Measurements from ENCODE around the gene TMTC2.

Gene TMTC2

DNA sequence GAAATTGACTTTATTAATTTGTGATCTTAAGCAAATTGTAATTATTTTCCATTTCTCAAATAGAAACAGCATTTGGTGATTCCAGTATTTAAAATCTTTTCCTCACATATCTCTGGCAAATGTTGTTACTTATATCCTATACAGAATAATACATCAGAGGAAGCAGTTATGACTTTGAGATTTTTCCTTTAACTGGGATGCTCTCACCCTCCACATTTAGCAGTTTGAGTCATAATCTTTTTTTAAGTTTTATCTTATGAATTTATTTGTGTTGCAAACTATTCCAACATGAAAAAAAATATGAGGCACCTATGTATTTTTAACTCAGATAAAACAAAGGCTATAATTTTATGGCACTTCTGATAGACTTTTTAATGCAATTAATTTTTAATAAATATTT is 311.8 kb downstream of the TMTC2 start:
- no peak for DNase-seq
- no peaks in the 10 kb centered on the region for H3K4me1 ChIP-seq (ENCODE audit: control insufficient read depth, insufficient read depth, low read depth, low read length)
- no peak overlapping the region for H3K9ac ChIP-seq (ENCODE audit: low read length)
- H2AK5ac ChIP-seq (ENCODE audit: low read length, severe bottlenecking), result no peak overlapping the region
- no peak overlapping the region for H2BK12ac ChIP-seq (ENCODE audit: low read length in 2 of 2)
- no peaks in the 10 kb centered on the region for H3K9me3 ChIP-seq (ENCODE audit: control insufficient read depth, low read length)
- no peak overlapping the region for H2AFZ ChIP-seq (ENCODE audit: low read depth, low read length)
- H3K27ac ChIP-seq (ENCODE audit: low read length, poor library complexity, severe bottlenecking), result no peak overlapping the region
- no peak overlapping the region for H2BK5ac ChIP-seq (ENCODE audit: low read depth, low read length, poor library complexity, severe bottlenecking)
- no peak overlapping the region for H2BK120ac ChIP-seq (ENCODE audit: low read depth, low read length)
- H3K18ac ChIP-seq (ENCODE audit: low read depth in 1 of 2, low read length in 2 of 2), result no peak overlapping the region
- no peak overlapping the region for H4K91ac ChIP-seq (ENCODE audit: low read length)
- no peaks in the 10 kb centered on the region for H3K36me3 ChIP-seq (ENCODE audit: control insufficient read depth in 1 of 2, insufficient read depth in 2 of 2, low read depth in 1 of 2, low read length in 2 of 2)
- H3K14ac ChIP-seq (ENCODE audit: low read length in 2 of 2), result no peak overlapping the region
- H4K8ac ChIP-seq (ENCODE audit: low read length), result no peak overlapping the region
- H3K4me3 ChIP-seq (ENCODE audit: insufficient read depth in 1 of 2, low read depth in 1 of 2, low read length in 2 of 2), result no peak overlapping the region
- H3K79me1 ChIP-seq (replicated peaks; ENCODE audit: low read length, poor library complexity, severe bottlenecking), result no peaks in the 10 kb centered on the region
- H3K4ac ChIP-seq (ENCODE audit: low read depth in 1 of 2, low read length in 2 of 2), result no peak overlapping the region
- no peak overlapping the region for H3K23ac ChIP-seq (ENCODE audit: low read length in 2 of 2)
- no peak overlapping the region for H3K4me2 ChIP-seq (ENCODE audit: low read length, poor library complexity, severe bottlenecking)
- H3K27me3 ChIP-seq (ENCODE audit: control insufficient read depth in 1 of 2, insufficient read depth in 1 of 2, low read length in 2 of 2), result no peaks in the 10 kb centered on the region
- no peak overlapping the region for H2BK15ac ChIP-seq (ENCODE audit: low read depth, poor library complexity, severe bottlenecking)

- no peaks in the 10 kb centered on the region for H3K36me3 ChIP-seq (ENCODE audit: control insufficient read depth in 1 of 2, insufficient read depth in 2 of 2, low read depth in 1 of 2, low read length in 2 of 2)
- H4K8ac ChIP-seq (ENCODE audit: low read length), result no peak overlapping the region
- no peaks in the 10 kb centered on the region for H3K27me3 ChIP-seq (ENCODE audit: control insufficient read depth in 1 of 2, insufficient read depth in 1 of 2, low read length in 2 of 2)
- H4K91ac ChIP-seq (ENCODE audit: low read length), result no peak overlapping the region
- no peak overlapping the region for H2BK120ac ChIP-seq (ENCODE audit: low read depth, low read length)
- H3K14ac ChIP-seq (ENCODE audit: low read length in 2 of 2), result no peak overlapping the region
- no peak overlapping the region for H3K27ac ChIP-seq (ENCODE audit: low read length, poor library complexity, severe bottlenecking)
- no peak overlapping the region for H3K4me3 ChIP-seq (ENCODE audit: insufficient read depth in 1 of 2, low read depth in 1 of 2, low read length in 2 of 2)
- H3K4ac ChIP-seq (ENCODE audit: low read depth in 1 of 2, low read length in 2 of 2), result no peak overlapping the region
- WGBS, result 83% methylated on average over 1 of the region's 2 CpGs
- no peak overlapping the region for H3K9ac ChIP-seq (ENCODE audit: low read length)
- no peak for DNase-seq
- H3K4me2 ChIP-seq (ENCODE audit: low read length, poor library complexity, severe bottlenecking), result no peak overlapping the region
- H2AFZ ChIP-seq (ENCODE audit: low read depth, low read length), result no peak overlapping the region
- no peaks in the 10 kb centered on the region for H3K79me1 ChIP-seq (replicated peaks; ENCODE audit: low read length, poor library complexity, severe bottlenecking)
- H2BK15ac ChIP-seq (ENCODE audit: low read depth, poor library complexity, severe bottlenecking), result no peak overlapping the region
- no peaks in the 10 kb centered on the region for H3K9me3 ChIP-seq (ENCODE audit: control insufficient read depth, low read length)
- no peaks in the 10 kb centered on the region for H3K4me1 ChIP-seq (ENCODE audit: control insufficient read depth, insufficient read depth, low read depth, low read length)
- no peak overlapping the region for H2BK5ac ChIP-seq (ENCODE audit: low read depth, low read length, poor library complexity, severe bottlenecking)
- no peak overlapping the region for H2AK5ac ChIP-seq (ENCODE audit: low read length, severe bottlenecking)
- no peak overlapping the region for H3K23ac ChIP-seq (ENCODE audit: low read length in 2 of 2)
- H2BK12ac ChIP-seq (ENCODE audit: low read length in 2 of 2), result no peak overlapping the region
- H3K18ac ChIP-seq (ENCODE audit: low read depth in 1 of 2, low read length in 2 of 2), result no peak overlapping the region
Measured at GRCh38 chr12:83003026-83003425, 316.3 kb downstream of the TMTC2 start.

DNA sequence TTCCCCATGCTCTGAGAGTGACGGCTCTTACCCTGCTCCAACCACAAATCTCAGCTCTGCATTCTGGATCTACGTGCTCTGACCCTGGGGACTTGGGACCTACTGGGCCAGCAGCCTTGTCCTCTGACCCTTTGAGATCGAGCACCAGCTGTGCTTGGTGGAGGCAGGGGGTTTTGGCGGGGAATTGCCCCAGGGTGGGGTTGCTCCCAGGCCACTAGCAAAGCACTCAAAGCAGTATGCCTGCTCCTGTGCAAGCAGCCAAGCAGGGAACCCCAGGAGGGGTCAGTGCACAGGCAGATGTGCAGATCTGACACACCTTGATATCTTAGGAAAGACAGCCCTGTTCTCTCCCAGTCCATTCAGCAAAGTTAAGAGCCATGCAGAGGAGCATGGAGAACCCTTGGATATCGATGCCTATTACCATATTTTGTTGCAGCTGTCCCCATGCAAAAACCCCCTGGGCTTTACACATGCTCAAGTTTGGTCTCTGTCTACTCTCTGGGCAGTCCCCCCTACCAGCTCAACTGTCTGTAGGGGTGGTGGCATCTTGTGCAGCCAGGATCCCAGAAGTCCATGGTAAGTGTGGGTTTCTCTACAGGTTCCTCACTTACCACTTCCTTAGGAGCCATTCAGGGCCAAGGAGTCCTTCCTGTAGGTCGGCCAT is 319.0 kb downstream of the TMTC2 start:
- no peak overlapping the region for H2AFZ ChIP-seq (ENCODE audit: low read depth, low read length)

DNA sequence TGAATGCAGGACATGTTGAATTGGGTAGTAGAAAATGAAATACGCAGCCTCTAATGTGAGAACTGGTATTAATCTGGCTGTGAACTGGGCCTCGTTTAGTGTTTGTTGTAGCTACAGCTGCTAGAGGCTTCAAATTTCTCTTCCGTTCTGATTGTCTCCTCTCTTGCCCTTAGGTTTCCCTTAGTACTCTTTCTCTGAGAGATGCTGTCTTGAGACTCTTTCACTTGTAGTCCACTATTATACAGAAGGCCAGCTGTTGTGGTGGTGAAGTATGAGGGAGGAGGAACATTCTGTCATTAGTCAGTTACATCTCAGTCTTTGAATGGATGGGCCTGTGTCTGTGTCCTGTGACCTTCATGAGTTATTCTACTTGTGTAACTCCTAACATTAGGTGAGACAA is 322.0 kb downstream of the TMTC2 start:
- H3K4me2 ChIP-seq (ENCODE audit: low read length, poor library complexity, severe bottlenecking), result no peak overlapping the region
- H2BK5ac ChIP-seq (ENCODE audit: low read depth, low read length, poor library complexity, severe bottlenecking), result no peak overlapping the region
- H4K91ac ChIP-seq (ENCODE audit: low read length), result no peak overlapping the region
- H2AK5ac ChIP-seq (ENCODE audit: low read length, severe bottlenecking), result no peak overlapping the region
- no peak overlapping the region for H3K4ac ChIP-seq (ENCODE audit: low read depth in 1 of 2, low read length in 2 of 2)
- H3K23ac ChIP-seq (ENCODE audit: low read length in 2 of 2), result no peak overlapping the region
- H2AFZ ChIP-seq (ENCODE audit: low read depth, low read length), result no peak overlapping the region
- WGBS, result 58% methylated on average over 3 of the region's 3 CpGs
- no peaks in the 10 kb centered on the region for H3K79me1 ChIP-seq (replicated peaks; ENCODE audit: low read length, poor library complexity, severe bottlenecking)
- no peak overlapping the region for H3K14ac ChIP-seq (ENCODE audit: low read length in 2 of 2)
- no peak for DNase-seq
- H3K4me1 ChIP-seq (ENCODE audit: control insufficient read depth, insufficient read depth, low read depth, low read length), result no peaks in the 10 kb centered on the region
- H3K27me3 ChIP-seq (ENCODE audit: control insufficient read depth in 1 of 2, insufficient read depth in 1 of 2, low read length in 2 of 2), result no peaks in the 10 kb centered on the region
- no peak overlapping the region for H3K27ac ChIP-seq (ENCODE audit: low read length, poor library complexity, severe bottlenecking)
- H2BK120ac ChIP-seq (ENCODE audit: low read depth, low read length), result no peak overlapping the region
- peaks cover 0 to 4% of the 10 kb centered on the region in 2 experiments for H3K36me3 ChIP-seq (ENCODE audit: control insufficient read depth in 1 of 2, insufficient read depth in 2 of 2, low read depth in 1 of 2, low read length in 2 of 2)
- no peak overlapping the region for H4K8ac ChIP-seq (ENCODE audit: low read length)
- H2BK15ac ChIP-seq (ENCODE audit: low read depth, poor library complexity, severe bottlenecking), result no peak overlapping the region
- H3K9me3 ChIP-seq (ENCODE audit: control insufficient read depth, low read length), result peaks cover 11% of the 10 kb centered on the region
- H3K9ac ChIP-seq (ENCODE audit: low read length), result no peak overlapping the region
- no peak overlapping the region for H2BK12ac ChIP-seq (ENCODE audit: low read length in 2 of 2)
- H3K4me3 ChIP-seq (ENCODE audit: insufficient read depth in 1 of 2, low read depth in 1 of 2, low read length in 2 of 2), result no peak overlapping the region
- H3K18ac ChIP-seq (ENCODE audit: low read depth in 1 of 2, low read length in 2 of 2), result no peak overlapping the region

More for the DNA sequence above, 319.0 kb downstream of the TMTC2 start:
- H3K36me3 ChIP-seq (ENCODE audit: control insufficient read depth in 1 of 2, insufficient read depth in 2 of 2, low read depth in 1 of 2, low read length in 2 of 2), result peaks cover 0 to 4% of the 10 kb centered on the region in 2 experiments
- H3K9me3 ChIP-seq (ENCODE audit: control insufficient read depth, low read length), result peaks cover 11% of the 10 kb centered on the region
- H3K14ac ChIP-seq (ENCODE audit: low read length in 2 of 2), result no peak overlapping the region
- H3K4me3 ChIP-seq (ENCODE audit: insufficient read depth in 1 of 2, low read depth in 1 of 2, low read length in 2 of 2), result no peak overlapping the region
- H3K23ac ChIP-seq (ENCODE audit: low read length in 2 of 2), result no peak overlapping the region
- no peaks in the 10 kb centered on the region for H3K4me1 ChIP-seq (ENCODE audit: control insufficient read depth, insufficient read depth, low read depth, low read length)
- no peak for DNase-seq
- no peaks in the 10 kb centered on the region for H3K79me1 ChIP-seq (replicated peaks; ENCODE audit: low read length, poor library complexity, severe bottlenecking)
- H2BK5ac ChIP-seq (ENCODE audit: low read depth, low read length, poor library complexity, severe bottlenecking), result no peak overlapping the region
- no peak overlapping the region for H2AK5ac ChIP-seq (ENCODE audit: low read length, severe bottlenecking)
- no peak overlapping the region for H2BK12ac ChIP-seq (ENCODE audit: low read length in 2 of 2)
- no peak overlapping the region for H4K8ac ChIP-seq (ENCODE audit: low read length)
- no peak overlapping the region for H3K4ac ChIP-seq (ENCODE audit: low read depth in 1 of 2, low read length in 2 of 2)
- H4K91ac ChIP-seq (ENCODE audit: low read length), result no peak overlapping the region
- H3K9ac ChIP-seq (ENCODE audit: low read length), result no peak overlapping the region
- no peak overlapping the region for H2BK120ac ChIP-seq (ENCODE audit: low read depth, low read length)
- H2BK15ac ChIP-seq (ENCODE audit: low read depth, poor library complexity, severe bottlenecking), result no peak overlapping the region
- no peak overlapping the region for H3K27ac ChIP-seq (ENCODE audit: low read length, poor library complexity, severe bottlenecking)
- 88% methylated on average over 6 of the region's 6 CpGs for WGBS
- H3K27me3 ChIP-seq (ENCODE audit: control insufficient read depth in 1 of 2, insufficient read depth in 1 of 2, low read length in 2 of 2), result no peaks in the 10 kb centered on the region
- no peak overlapping the region for H3K18ac ChIP-seq (ENCODE audit: low read depth in 1 of 2, low read length in 2 of 2)
- H3K4me2 ChIP-seq (ENCODE audit: low read length, poor library complexity, severe bottlenecking), result no peak overlapping the region

All from mesenchymal stem cell (in vitro differentiated cells and primary cell).